GM13977 (cell line): ENCODE results near the gene ADAMTS15.

ENCODE experiments used
- DNase-seq: peaks from one replicate; pipeline ENCODE4 v3.0.0; 2012; ENCODE audit warnings: low spot score
- CTCF ChIP-seq: IDR thresholded peaks from 2 replicates; pipeline ENCODE4 v1.5.1; 2012; ENCODE audit warnings: mild to moderate bottlenecking, control low read depth; ENCODE audit not compliant: insufficient read depth; ENCODE audit errors: extremely low read depth, missing control alignments
- in situ Hi-C: fragments of 300-500 bp; cut with MboI; formaldehyde crosslinking; loops from one replicate; pipeline ENCODE4 v1.12.0; 2022; ENCODE audit warnings: low sequenced_read_pairs, low pct_unique_long_range_greater_than_20kb, mixed read lengths, inconsistent platforms; ENCODE audit not compliant: unreplicated experiment

ADAMTS15 gene

DNA sequence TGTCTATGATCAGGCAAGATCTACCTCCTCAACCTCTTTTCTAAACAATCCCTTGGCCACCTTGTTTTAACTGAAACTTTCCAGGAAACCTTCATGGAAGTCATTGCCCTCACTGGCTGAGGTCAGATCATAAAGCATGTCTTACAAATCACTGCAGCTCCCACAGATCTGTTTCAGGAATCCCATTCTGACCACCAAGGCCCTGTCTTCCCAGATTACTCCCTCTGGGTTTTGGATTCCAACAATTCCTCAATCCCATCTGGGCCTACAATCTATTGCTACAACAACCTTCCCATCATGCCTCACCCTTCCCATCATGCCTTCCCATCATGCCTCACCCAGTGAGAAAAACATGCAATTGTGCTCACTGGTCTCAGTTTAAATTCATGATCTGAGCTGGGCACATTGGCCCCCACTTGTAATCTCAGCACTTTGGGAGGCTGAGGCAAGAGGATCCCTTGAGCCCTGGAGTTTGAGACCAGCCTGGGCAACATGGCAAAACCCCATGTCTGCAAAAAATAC lies 15.9 kb downstream of the ADAMTS15 start:
- no peak for DNase-seq
- TF ChIP-seq CTCF, result no peak
- in situ Hi-C loops, result no loop called here

DNA sequence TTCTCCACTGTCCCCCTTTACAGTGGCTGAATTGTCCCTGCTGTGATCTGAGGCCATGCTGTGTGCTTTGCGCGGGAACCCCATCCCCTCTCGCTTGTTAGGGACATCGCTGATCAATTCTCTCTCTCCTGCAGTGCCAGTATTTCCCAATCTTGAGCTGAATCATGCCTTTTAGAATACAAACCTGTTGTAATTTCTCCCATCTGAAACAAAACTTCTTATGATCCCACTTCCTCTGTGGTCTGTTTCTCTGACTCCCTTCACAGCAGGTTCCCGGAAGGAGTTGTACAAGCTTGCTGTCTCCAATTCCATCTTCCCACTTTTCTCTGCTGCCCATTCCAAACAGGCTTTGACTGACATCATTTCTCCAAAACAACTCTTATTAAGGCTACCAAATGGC lies 16.8 kb downstream of the ADAMTS15 start:
- no peak for DNase-seq
- in situ Hi-C loops, result no loop called here

DNA sequence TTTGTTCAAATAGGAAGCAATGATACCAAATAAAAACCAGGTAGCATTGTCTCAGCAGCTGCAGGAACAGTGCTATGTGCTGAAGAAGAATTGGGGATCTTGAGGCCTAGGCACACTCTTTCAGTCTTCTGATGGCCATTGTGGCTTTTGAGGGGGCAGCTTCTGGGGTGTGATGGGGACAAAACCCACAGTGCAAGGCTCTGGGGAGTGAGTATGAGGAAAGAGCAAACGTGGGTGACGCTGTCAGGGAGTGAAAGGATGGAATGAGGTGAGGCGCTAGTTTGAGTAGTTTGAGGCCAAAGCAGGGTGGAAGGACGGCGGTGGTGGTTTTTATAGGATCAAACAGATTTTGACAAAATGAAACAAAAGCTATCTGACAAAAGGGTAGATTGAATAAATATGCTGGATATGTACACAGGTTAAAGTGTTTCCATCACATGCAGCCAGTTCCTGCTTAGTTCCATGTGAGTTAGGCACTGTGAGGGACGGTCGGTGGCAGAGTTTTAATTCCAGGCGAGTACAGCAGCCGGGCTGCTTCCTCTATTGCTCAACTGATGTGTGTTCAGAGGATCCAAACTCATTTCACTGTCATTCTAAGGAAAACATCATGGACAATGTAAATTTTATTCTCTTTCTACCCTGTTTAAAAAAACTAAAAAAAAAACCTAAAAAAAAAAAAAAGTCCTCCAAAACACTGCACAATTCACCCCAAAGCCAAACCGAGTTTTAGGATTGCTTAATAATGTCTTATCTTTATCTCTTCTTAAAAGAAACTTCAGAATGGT lies 18.9 kb downstream of the ADAMTS15 start:
- in situ Hi-C loops, result no loop called here
- DNase-seq, result no peak
- TF ChIP-seq CTCF, result no peak

More for the DNA sequence above, 16.8 kb downstream of the ADAMTS15 start:
- no peak for TF ChIP-seq CTCF

- in situ Hi-C loops, result no loop called here
- no peak for TF ChIP-seq CTCF
- DNase-seq, result no peak
Observed at GRCh38 chr11:130469181-130469580, 20.7 kb downstream of the ADAMTS15 start.

- no peak for DNase-seq
- in situ Hi-C loops, result no loop called here
- no peak for TF ChIP-seq CTCF
Observed at GRCh38 chr11:130470832-130471706, 22.6 kb downstream of the ADAMTS15 start.

DNA sequence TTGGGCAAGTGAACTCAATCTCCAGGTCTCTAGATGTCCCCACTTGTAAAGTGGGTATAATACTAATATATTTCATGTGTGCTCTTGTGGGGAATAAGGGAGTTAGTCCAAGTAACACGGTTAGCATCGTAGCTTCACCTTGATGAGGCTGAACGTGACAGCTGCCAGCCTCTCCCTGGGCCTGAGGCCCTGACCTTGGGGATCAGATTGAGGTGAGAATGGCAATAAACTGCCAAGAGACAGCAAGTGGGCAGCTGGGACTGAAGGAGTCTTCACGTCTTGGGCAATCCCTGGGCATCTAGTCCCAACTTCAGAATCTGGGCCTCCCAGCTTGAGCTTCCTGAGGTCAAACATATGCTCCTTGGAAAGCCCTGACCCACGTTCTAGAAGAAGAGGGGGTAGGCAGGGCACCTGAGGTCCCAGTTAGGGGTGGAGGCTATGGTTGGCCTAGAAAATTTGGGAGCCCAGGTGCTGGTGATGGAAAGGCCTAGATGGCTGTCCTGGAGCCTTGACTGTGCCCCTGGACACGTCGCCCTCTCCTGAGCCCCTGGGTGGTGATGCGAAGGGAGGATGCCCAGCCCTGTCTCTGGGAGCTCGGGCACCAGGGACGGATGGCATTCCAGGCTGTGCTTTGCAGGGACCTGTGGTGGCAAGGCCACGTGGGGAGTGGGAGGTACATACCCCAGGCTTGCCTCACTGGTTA lies 23.4 kb downstream of the ADAMTS15 start:
- TF ChIP-seq CTCF, result no peak
- in situ Hi-C loops, result no loop called here
- no peak for DNase-seq
